Limb (tissue), 2 donors: Measurements from ENCODE around the gene XIAP.
"Not testable (repeated sequence)": the region's sequence is repeated elsewhere in the genome, so short reads cannot be mapped to it uniquely, and the experiment has no call there.

ENCODE experiments used
- DNase-seq, 2 donors: peaks; one replicate each; pipeline ENCODE4 v3.0.0-alpha.2; 2016; ENCODE audit errors: extremely low spot score in 2 of 2

XIAP gene

GRCh38 chrX:123859846-123860838 lies at the start of gene XIAP:
Gene XIAP, plus strand, starts transcription at chrX:123860053. Its CDS starts 25,610 bp downstream, at chrX:123885663.
- peak in 1 of 2 donors; percentile 49 for DNase-seq

GRCh38 chrX:123814343-123814742 lies 45.5 kb upstream of the XIAP start:
- no peak for DNase-seq

DNA sequence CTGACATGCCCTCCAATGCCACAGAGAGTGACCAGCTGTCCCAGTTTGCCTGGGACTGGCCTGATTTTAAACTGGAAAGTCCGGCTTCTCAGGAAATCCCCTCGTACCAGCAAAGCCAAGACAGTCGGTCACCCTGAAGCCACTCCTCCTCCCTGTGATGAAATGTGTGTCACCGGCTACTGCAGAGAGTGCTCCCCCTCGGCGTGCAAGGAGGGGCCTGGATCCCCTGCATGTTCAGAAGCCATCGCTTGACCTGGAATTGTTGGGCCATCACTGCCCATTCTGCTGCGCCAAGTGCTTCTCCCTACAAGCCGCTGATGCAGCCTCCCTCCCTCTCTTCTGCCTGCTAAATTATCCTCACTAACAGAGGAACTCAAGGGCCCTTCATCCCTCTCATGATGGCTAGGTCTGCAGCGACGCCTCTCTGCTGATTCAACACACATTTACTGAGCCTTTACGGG lies 44.9 kb upstream of the XIAP start:
- DNase-seq = not testable (repeated sequence)

DNA sequence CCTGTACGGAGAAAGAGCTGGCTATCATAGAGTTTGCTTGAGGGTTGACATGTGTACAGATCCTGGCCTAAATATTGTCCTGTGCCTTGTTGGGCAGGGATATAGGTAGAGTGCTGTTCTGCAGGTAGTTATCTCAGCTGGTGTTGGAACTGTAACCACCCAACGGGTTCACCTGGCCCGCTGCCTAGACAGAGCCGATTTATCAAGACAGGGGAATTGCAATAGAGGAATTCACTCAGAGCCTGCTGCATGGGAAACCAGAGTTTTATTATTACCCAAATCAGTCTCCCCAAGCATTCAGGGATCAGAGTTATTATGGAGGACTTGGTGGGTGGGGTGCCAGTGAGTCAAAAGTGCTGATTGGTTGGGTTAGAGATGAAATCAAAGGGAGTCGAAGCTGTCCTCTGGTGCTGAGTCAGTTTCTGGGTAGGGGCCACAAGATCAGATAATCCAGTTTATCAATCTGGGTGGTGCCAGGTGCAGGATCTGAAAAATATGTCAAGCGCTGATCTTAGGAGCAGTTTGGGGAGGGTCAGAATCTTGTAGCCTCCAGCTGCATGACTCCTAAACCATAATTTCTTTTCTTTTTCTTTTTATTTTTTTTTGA lies 42.5 kb upstream of the XIAP start:
- no peak for DNase-seq

DNA sequence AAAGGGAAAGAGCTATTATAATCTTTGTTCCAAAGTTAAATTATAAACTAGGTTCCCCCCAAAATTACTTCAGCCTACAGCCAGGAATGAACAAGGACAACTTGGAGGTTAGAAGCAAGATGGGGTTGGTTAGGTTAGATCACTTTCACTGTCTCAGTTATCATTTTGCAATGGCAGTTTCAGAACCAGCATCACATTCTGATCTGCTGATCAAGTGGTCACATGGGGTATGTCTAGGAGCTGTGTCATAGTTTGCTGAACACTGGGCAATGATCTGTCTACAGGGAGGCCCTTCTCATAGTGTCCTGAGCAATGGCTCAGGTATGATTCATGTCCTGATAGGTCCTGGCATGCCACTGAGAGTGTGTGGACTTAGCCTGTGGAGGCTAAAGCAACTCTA lies 41.6 kb upstream of the XIAP start:
- no peak for DNase-seq

- DNase-seq = no peak
Measured at GRCh38 chrX:123822965-123823364, 36.9 kb upstream of the XIAP start.

DNA sequence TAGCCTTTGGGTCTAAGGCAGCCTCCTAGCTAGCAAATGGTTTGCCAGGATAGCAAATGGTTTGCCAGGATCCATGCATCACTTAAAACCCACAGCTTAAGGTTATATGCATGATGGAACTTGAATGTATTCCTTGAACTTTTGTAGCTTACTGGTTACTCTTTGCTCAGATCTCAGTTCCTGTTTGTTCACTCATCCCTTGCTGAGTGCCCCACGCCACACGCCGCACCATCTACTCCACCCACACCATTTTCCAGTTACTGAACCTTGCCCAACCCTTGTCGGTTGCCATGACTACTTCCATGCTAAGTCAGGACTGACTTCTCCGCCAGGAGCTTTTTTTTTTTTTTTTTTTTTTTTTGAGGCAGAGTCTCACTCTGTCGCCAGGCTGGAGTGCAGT lies 29.5 kb upstream of the XIAP start:
- no peak for DNase-seq

DNA sequence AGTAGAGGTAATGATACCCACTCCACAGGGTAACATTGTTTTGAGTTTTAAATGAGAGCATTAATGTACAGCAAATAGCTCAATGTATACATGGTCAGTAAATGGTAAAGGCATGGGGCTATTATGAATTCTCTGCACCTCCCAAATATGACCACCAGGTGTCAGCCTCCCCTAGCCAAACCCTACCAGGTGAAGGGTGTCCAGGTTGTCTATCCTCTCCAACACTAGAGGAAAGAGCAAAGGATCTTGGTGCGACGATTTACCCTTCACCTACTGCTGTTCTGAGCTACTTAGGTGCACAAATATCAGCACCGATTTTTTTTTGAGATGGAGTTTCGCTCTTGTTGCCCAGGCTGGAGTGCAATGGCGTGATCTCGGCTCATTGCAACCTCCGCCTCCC lies 26.5 kb upstream of the XIAP start:
- peak; percentile 27 to 49 for DNase-seq

DNA sequence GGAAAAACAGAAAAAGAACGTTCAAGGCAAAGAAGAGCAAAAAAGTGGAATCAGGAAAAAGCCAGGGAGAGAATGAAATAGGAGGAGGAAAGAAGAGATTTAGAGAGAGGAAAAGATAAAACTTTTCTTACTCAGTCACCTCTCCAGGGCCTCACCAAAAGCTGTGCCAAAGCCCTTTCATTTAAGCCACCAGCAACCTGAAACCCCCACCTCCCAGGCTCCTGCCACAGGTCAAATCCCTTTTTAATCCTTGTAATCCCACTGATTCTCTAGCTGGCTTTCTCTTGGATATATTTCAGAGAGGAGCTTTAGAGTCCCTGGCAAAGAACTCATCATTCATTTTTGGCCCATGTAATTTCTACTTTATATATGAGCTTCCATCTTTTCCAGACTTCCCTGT lies 25.7 kb upstream of the XIAP start:
- DNase-seq = peak; percentile 1 to 25

GRCh38 chrX:123835661-123836371 lies 24.0 kb upstream of the XIAP start:
- DNase-seq = no peak

GRCh38 chrX:123845129-123845528 lies 14.7 kb upstream of the XIAP start:
- not testable (repeated sequence) for DNase-seq

- no peak for DNase-seq
Measured at GRCh38 chrX:123846577-123847038, 13.2 kb upstream of the XIAP start.

- DNase-seq = no peak
Measured at GRCh38 chrX:123847056-123847455, 12.8 kb upstream of the XIAP start.

DNA sequence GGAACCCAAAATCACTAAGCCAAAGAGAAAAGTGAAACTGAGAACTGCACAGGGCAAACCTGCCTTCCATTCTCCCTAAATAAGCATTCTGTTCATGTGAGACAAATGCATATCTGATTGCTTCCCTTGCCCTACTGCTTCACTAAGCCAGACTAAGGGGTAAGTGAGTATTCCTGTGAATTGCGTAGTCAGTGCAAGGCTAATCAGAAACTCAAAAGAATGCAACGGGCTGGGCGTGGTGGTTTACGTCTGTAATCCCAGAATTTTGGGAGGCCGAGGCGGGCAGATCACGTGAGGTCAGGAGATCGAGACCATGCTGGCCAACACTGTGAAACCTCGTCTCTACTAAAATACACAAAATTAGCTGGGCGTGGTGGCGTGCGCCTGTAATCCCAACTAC lies 10.8 kb upstream of the XIAP start:
- DNase-seq = no peak

- not testable (repeated sequence) for DNase-seq
Measured at GRCh38 chrX:123849906-123850305, 9.9 kb upstream of the XIAP start.

- DNase-seq = no peak
Measured at GRCh38 chrX:123851079-123851478, 8.8 kb upstream of the XIAP start.

- no peak for DNase-seq
Measured at GRCh38 chrX:123854329-123854728, 5.5 kb upstream of the XIAP start.

- DNase-seq = peak; percentile 55 to 86
Measured at GRCh38 chrX:123859409-123859845, 426 bp upstream of the XIAP start.

- peak in 1 of 2 donors; percentile 24 for DNase-seq
Measured at GRCh38 chrX:123860983-123861382, 1.1 kb downstream of the XIAP start.

DNA sequence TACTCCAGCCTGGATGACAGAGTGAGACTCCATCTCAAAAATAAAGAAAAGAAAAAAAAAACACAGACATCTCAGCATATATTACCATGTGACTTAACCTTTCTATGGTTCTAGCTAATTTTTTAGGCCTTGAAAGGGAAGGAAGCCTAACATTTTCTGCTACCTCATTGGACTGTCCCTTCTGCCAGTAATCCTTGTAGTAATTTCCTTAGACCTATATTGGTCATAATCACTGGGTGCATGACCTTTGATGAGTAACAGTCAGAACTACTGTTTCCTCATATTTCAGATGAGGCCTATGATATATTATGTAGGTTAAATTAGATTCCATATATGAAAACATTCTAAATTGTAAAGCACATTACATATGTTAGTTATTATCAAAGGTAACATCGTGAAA lies 9.6 kb downstream of the XIAP start:
- DNase-seq = no peak

GRCh38 chrX:123871309-123871708 lies 11.5 kb downstream of the XIAP start:
- no peak for DNase-seq

DNA sequence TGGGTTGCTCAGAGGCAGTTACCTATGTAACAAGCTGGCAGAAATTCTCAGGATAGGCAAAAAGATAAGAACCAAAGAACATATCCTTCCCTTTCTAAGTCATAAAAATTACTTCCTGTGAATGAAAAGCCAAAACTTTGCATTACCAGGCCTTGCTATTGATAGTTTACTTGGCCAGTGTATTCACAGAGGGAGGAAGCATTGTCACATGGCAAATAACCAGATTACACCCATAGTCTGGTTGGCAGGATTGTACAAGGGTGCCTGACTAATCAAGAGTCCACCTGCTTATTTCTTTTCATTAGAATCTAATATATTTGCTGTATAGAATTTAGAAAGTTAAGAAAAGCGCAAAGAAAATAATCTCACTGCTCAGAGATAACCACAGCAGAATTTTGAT lies 14.1 kb downstream of the XIAP start:
- no peak for DNase-seq
